DMS 273 (cell line): ENCODE measurements around the gene RAP1B.

Source experiments
- DNase-seq: peaks from one replicate; lab custom pipeline; 2025; ENCODE audit not compliant: unreplicated experiment; lab: John Stamatoyannopoulos, UW

Gene RAP1B

GRCh38 chr12:68695454-68695853 is 84.8 kb downstream of the RAP1B start:
- no peak for DNase-seq

DNA sequence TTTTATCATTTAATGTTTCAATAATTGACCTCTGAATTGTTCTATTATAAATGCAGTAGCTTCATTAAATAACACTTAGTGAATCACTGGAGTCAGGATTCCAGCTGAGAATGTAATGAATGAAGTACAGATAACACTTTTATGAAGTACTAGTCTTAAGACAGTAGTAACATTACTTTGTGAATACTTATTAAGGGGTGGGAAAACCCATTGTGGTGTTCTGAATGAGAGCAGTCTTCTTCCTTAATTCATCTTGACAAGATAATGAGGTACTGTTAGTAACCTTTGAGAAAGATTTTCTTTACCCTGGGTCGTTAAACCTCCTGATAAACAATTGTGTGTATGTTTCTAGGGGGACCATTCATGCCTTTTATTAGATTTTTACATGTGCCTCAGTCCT is 88.8 kb downstream of the RAP1B start:
- no peak for DNase-seq
